Hematopoietic multipotent progenitor cell (in vitro differentiated cells): ENCODE measurements around the gene PSD4. TPM values are rescaled to one million over a fixed set of nuclear protein-coding genes. Genes with fewer than 3 reads are reported as not detected.

ENCODE experiments used
- DNase-seq, 3 donors: peaks; one replicate each; pipeline ENCODE4 v3.0.0-alpha.2; 2011 to 2015; ENCODE audit warnings: low read depth in 2 of 3, low spot score in 2 of 3
- total RNA-seq: library from RNA; depleted of rRNA; stranded (reverse); fragments of >200 nt; gene quantifications from one replicate; pipeline ENCODE4 v1.2.3, GENCODE V29; 2012

The PSD4 gene
- total RNA-seq, 1 donor: 68.7 TPM

DNA sequence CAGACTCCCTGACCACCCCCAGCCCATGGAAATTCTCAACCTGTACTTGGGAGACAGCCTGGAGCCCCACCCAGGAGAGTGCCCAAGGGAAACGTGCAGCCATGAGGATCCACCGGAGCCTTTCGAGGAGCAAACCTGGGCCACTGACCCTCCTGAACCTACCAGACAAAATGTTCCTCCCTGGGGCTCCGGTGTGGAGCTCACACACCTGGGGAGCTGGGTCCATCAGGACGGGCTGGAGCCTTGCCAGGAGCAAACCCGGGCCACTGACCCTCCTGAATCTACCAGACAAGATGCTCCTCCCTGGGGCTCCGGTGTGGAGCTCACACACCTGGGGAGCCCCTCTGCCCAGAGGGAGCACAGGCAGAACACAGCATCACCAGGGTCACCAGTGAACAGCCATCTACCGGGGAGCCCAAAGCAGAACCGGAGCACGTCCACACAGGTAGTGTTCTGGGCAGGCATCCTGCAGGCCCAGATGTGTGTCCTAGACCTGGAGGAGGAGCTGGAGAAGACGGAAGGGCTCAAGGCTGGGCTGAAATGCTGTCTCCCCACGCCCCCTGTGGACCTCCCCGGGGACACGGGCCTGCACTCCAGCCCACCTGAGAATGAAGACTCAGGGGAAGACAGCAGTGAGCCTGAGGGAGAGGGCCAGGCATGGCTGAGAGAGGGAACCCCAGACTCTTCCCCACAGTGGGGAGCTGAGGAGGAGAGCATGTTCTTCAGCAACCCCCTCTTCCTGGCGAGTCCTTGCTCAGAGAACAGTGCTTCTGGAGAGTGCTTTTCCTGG, 8.9 kb downstream of the PSD4 start:
- no peak for DNase-seq

DNA sequence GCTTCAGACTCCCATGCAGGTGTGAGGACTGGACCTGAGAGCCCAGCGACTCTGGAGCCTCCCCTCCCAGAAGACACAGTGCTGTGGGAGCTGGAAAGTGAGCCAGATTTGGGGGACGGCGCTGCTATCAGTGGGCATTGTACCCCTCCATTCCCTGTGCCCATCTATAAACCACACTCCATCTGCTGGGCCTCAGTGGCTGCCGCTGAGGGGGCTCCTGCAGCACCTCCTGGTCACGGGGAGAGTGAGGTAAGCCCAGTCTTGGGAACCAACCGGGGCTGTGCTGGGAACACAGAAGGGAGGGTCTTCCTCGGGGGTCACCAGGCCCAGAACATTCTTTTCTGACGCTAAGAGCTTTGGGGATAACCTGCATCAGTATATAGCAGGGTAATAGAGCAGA, 9.5 kb downstream of the PSD4 start:
- DNase-seq: no peak

- no peak for DNase-seq
These were observed 9.9 kb downstream of the PSD4 start for GRCh38 chr2:113183703-113184102.

GRCh38 chr2:113184531-113185230, 10.9 kb downstream of the PSD4 start:
- DNase-seq: no peak

GRCh38 chr2:113185664-113186432, 12.1 kb downstream of the PSD4 start:
- DNase-seq: no peak

DNA sequence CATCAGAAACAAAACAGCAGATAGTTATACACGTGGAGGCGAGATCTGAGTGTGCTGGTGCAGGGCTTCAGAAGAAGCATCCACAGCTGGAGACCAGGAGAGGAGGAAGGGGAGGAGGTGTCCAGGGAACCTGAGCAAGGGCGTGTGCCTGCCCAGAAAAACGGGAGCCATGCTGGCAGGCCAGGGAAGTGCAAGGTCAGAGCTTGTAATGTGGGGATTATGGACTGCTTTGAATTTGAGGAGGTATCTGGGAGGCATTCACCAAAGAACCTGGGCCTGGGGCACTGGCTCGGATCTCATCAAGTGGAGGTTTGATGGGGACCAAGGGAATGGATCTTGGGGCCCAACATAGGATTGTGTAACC, 12.6 kb downstream of the PSD4 start:
- no peak for DNase-seq

GRCh38 chr2:113187771-113188170, 14.0 kb downstream of the PSD4 start:
- DNase-seq: no peak

GRCh38 chr2:113190871-113191270, 17.1 kb downstream of the PSD4 start:
- no peak for DNase-seq

- no peak for DNase-seq
These were observed 18.8 kb downstream of the PSD4 start for GRCh38 chr2:113192459-113193100.

- DNase-seq: no peak
These were observed 22.2 kb downstream of the PSD4 start for GRCh38 chr2:113195923-113196501.

GRCh38 chr2:113196839-113197238, 23.1 kb downstream of the PSD4 start:
- DNase-seq: no peak

- DNase-seq: no peak
These were observed 23.7 kb downstream of the PSD4 start for GRCh38 chr2:113197347-113198047.

DNA sequence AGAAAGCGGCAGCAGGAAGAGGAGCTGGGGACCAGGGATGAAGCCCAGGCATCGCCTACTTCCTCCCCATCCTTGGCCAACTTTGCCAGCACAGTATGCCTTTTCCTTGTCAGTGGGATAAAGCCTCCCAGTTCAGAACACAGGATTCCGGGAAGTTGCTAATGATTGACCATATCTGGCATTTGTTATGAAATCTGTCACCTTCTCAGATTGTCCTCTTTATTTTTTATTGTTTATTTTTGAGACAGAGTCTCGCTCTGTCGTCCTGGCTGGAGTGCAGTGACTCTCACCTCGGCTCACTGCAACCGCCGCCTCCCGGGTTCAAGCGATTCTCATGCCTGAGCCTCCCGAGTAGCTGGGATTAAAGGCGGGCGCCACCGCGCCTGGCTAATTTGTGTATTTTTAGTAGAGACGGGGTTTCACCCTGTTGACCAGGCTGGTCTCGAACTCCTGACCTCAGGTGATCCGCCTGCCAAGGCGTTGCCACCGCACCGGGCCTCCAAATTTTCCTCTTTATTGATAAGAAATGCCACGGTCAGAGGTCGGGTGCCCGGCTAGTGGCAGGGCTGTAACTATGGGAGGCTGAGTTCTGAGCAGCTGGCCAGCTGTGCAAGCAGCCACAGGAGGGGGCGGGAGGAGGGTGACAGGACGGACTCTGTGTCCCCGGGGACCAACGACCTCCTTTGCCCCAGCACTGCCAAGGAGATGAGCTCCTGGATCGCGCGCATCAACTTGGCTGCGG, 24.4 kb downstream of the PSD4 start:
- DNase-seq: peak in 1 of 3 donors; percentile 11

DNA sequence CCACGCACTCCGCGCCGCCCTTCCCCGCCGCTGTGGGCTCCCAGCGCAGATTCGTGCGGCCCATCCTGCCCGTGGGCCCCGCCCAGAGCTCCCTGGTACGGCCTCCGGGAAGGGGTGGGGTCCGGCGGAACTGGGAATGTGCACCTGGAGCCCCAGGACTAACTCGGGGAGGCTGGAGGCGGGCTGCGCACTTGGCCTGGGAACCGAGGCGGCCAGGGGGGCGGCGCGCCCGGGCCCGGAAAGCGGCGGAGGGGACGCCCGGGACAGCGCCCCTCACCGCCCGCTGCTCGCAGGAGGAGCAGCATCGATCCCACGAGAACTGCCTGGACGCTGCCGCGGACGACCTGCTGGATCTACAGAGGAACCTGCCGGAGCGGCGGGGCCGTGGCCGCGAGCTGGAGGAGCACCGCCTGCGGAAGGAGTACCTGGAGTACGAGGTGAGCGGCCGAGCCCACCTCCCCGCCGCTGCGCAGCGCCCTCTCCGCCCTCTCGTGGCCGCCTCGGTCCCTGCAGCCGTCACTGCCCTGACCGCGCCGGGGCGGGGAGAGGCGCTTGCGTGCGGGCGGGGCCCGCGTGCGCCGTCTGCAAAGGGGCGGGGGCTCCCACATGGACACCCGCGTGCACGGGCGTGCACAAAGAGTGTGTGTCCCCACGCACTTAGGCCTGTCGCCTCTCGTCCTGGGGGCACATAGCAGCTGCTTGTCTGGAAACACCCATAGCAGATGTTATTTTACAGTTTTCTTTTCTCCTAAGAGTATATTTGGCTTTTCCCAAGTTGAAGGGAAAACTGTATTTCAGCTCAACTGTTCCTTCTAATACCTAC, 25.2 kb downstream of the PSD4 start:
- DNase-seq: peak in 2 of 3 donors; percentile 71 to 75

DNA sequence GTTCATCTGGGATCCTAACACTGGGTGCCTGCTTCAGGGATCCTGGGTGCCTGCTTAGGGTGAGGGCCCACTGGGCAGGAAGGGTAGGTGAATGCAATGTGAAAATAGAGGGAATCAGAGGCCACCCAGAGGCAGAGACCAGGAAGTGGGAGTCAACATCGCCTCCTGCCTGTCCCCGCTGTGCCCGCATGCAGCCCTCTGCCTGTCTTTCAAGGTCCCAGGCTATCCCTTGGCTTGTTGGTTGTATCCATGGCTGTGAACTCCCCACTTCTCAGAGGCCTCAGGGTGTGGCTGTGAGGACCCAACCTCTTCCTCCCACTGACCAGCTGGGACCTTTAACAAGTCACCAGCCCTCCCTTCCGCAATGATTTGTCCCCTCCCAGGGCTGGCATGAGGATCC, 26.5 kb downstream of the PSD4 start:
- no peak for DNase-seq

- DNase-seq: no peak
These were observed 27.1 kb downstream of the PSD4 start for GRCh38 chr2:113200736-113201490.

DNA sequence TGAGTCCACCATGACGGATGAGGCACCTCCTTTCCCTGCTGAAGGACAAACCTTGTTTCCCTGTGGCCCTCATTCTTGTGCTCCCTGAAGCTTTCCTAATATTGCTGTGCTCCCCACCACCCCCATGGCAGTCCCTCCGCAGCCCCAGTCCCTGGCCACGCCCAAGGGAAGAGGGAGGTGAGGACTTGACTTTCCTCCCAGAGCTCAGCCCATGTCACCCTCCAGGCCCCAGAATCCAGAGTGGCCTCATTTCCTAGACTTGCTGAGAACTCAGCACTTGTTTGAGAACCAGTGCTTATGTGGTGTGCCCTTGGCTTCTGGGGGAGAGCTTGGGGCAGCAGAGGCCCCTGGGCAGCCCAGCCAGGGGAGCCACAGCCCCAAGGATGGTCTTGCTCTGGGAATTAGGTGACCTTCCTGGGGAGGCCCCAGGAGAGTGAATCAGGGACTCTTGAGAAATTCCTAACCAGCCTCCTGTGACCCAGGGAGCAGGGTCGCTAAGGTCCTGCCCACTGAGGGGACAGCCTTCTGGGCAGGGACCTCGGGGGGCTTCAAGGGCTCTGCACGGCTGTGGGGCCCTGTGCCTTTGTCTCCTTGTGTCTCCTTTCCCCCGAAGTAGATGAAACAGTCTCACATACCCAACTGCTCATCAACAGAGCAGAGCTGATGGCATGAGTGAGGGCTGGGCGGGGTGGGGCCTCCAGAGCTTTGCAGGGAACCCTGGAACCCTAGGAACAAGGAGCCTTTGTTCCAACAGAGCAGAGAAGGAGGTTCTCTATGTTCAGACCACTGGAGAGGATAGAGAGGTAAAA, 27.9 kb downstream of the PSD4 start:
- DNase-seq: no peak
